GM19463 (cell line): ENCODE results near the gene SPATA2L.
A peak's percentile ranks its signal among the peaks of the same experiment; 100 is the strongest.

ENCODE experiments used
- ATAC-seq: cut with Tn5 transposase; IDR thresholded peaks from one replicate; pipeline ENCODE4 v1.9.1; 2021; ENCODE audit warnings: mild to moderate bottlenecking, moderate library complexity; ENCODE audit not compliant: unreplicated experiment

The SPATA2L gene

DNA sequence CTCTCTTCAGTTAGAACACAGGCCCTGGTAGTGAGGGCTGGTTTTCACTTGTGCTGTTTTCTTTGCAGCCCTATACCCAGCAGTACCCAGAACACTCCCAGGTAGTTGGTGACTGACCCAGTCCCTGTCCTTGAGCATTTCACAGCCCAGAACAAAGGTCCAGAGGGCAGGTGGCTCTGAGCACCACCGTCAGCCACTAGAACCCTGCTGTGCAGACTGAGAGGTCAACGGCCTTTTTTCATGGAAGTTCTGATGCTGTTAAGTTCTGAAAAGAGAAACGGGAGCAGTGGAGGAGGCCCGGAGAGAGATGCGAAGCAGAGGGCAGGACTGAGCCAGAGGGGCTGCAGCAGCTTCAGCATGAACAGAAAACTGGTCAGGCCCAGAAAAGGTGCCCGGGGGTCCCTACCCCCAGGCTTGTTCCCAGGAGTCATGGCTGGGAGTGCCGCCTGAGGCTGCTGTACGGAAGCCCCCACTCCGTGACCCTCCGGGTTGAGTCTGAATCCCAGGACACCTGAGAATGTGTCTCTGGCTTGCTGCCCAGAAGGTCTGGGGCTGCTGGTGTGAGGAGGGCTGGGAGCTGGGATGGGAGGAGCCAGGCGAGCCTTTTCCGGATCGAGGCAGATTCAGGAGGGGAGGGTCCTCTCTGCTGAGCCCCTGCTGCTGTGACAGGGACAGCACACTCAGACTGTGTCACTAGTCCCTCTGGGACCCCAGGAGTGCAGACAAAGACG lies 28.5 kb upstream of the SPATA2L start:
- ATAC-seq: no peak

DNA sequence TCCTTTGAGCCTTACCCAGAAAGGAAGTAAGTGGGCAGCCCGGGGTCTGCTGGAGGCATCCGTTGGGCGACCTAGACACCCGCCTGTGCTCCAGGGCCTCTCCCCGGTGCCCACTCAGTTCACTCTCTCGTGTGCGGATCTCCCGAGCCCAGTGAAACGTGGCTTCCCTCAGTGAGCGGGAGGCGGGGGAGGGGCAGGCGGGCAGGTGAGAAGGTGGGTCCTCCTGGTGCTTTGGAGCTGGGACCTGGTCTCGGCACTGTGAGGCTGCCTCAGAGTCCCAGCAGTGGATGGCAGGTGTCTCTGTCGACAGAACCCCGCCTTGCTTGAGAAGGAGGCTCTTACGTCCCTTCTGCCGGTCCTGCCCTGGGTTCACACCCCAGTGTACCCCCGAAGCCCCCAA lies 27.8 kb upstream of the SPATA2L start:
- no peak for ATAC-seq

DNA sequence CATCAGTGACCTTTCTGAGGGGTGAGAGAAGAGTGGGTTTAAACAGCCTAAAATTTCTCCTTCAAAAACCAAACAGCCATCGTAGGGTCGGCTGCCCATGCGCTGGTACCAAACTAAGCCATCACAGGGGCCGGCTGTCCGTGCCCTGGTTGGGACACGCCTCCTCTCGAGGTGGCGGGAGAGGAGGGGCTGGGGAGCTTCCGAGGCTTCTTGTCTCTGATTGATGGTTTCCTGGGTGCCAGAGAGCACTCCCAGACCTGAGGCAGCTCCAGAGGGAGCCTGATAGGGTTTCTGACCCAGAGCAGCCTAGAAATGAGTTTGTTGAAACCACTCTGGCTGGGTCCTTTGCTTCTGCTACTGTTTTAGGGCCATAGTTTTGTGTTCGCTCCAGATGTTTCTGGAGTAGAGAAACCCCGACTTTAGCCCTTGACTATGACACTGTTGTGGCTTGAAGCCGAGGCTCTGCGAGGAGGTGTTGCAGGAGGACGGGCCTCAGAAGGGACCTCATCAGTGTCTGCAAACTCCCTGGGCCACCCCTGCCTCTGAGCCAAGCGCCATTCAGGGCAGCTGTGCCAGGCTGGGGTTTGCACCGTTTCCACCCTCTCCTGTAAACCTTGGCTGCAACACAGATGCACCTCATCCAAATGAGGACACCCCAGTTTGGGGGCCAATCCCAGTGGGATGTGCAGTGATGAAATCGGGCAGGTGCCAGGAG lies 26.1 kb upstream of the SPATA2L start:
- no peak for ATAC-seq

DNA sequence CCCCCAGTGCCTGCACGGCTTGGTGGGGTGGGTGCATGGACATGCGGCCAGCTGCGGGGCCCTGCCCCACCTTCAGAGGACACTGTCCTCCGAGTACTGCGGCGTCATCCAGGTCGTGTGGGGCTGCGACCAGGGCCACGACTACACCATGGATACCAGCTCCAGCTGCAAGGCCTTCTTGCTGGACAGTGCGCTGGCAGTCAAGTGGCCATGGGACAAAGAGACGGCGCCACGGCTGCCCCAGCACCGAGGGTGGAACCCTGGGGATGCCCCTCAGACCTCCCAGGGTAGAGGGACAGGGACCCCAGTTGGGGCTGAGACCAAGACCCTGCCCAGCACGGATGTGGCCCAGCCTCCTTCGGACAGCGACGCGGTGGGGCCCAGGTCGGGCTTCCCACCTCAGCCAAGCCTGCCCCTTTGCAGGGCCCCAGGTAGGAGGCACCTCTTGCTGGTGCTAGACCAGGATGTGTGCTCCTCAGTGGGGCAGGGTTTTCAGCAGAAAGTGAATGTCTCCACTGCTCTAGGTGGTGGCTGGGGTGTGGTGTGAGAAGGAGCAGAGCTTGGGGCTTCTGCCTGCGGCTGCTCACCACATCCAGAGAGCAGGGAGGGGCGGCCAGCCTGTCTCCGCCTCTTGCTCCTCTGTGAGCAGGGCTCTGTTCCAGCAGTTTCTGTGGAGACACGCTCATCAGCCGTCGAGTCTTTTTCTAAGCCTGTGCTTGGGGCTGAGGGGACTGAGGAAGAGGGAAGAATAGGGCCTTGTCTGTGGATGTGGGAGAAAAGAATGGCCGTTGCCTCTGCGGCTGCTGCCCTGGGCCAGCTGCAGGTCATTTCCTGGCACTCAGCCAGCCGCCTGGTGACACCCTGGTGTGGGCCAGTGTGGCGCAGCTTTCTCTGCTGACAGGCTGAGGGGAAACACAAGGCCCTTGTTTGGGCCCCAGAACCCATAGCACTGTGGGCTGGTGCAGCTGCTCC lies 22.1 kb upstream of the SPATA2L start:
- no peak for ATAC-seq

DNA sequence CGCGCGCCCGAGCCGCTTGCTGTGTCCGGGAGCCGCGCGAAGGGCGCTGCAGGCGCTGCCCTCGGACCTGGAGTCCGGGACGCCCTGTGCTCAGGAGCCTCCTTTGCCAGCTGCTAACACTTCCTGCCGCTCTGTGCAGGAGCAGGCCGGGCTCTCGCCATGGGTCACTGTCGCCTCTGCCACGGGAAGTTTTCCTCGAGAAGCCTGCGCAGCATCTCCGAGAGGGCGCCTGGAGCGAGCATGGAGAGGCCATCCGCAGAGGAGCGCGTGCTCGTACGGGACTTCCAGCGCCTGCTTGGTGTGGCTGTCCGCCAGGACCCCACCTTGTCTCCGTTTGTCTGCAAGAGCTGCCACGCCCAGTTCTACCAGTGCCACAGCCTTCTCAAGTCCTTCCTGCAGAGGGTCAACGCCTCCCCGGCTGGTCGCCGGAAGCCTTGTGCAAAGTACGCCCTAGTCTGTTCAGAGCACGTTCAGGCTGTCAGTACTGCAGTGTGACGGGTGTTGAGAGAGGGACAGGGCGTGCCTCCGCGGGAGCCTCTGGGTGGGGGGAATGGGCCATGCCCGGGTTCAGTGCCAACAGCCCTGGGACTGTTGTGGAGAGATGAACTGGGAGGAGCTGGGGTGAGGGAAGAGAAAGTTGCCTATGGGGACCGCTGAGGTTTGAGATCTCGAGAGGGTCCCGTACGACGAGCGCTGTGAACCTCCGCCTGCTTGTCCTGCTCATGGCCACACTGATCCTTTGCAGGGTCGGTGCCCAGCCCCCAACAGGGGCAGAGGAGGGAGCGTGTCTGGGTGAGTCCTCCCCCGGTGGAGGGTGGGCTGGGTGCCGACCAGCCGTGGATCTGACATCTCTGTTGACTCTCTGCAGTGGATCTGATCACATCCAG lies 21.1 kb upstream of the SPATA2L start:
- peak; percentile 3 for ATAC-seq

DNA sequence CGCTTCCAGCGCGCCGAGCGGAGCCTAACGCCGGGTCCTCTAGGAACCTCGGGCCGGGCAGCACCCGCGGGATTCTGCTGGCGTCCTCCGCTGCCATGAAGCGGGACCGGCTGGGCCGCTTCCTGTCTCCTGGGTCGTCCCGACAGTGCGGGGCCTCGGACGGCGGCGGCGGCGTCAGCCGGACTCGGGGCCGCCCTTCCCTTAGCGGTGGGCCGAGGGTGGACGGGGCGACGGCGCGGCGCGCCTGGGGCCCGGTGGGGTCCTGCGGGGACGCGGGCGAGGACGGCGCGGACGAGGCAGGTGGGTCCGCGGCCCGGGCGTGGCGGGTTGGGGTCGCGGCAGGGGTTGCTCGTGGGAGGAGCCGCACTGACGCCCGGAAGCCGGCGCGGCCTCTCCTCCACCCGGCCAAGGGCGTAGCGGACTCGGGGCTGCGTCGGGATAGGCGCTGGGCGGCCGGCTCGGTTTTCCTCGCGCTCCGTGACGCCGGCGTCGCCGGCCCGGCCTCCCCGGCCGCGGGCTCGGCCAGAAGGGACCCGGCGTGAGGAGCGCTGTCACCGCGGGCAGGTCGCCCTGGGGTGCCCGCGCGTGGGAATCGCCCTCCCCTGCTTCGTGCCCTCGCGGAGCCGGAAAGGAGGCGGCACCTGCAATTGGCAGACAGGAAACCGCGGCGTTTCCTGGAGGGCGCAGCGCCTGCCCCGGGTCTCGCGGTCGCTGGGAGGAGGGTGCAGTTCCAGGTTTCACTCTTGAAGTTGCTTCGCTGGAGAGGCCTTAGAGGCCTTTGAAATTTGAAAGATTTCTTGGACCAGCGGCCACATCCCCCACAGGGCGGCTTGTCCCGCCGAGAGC lies 20.3 kb upstream of the SPATA2L start:
- ATAC-seq: peak; percentile 37

DNA sequence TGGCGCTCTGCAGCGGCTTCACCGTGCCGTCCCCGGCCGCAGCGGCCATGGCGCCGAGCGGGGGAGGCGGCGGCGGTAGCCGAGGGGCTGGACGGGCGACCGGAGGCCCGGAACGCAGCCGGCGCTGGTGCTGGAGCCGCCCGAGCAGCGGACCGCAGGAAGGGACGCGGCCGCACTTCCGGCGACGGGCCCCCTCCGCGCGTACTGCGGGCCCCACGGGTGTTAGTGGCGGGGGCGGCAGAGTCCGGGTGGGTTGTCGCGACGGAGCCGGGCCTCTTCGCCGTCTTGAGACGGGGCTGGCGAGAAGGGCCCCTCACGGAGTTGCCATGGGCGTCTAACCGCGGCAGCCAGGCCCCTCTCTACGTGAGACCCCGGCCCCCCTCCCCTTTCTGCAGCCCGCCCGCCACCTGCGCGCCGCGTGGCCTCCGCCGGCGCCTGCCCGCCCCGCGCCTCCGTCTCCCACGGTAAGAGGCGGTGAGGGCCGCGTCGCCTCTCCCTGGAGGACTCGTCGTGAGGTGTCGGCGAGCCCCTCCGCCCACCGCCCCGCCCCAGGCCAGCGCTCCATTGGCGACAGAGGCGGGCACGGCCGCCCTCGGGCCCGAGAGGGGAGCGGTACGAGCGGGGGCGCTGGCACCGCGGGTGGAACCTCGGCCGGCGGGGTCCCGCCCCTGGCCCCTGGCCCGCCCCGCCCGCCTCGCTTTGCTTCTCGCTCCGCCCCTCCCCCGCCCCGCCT lies 19.5 kb upstream of the SPATA2L start, which contains the start of the genes VPS9D1 and ZNF276:
Gene VPS9D1 (minus strand): TSS at position 86 of the 733 bp plus-strand sequence. CDS start 37 bp downstream, at position 49.
Gene ZNF276 (plus strand): TSS at position 725 of the 733 bp plus-strand sequence. CDS start 104 bp downstream, outside the sequence.
- peak; percentile 54 for ATAC-seq

DNA sequence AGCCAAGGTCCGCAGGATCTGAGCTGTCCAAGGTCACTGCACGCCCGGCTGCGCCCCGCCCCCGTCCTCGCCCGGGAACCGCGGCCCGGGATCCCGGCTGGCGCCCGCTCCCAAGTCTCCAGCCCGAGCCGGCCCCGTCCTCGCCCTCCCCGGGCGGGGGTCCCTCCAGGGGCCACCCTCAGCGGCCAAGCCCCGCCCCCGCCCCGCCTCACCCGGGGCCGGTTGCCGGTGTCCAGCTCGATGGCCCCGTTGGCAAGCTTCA lies 19.0 kb upstream of the SPATA2L start:
- ATAC-seq: peak; percentile 12

DNA sequence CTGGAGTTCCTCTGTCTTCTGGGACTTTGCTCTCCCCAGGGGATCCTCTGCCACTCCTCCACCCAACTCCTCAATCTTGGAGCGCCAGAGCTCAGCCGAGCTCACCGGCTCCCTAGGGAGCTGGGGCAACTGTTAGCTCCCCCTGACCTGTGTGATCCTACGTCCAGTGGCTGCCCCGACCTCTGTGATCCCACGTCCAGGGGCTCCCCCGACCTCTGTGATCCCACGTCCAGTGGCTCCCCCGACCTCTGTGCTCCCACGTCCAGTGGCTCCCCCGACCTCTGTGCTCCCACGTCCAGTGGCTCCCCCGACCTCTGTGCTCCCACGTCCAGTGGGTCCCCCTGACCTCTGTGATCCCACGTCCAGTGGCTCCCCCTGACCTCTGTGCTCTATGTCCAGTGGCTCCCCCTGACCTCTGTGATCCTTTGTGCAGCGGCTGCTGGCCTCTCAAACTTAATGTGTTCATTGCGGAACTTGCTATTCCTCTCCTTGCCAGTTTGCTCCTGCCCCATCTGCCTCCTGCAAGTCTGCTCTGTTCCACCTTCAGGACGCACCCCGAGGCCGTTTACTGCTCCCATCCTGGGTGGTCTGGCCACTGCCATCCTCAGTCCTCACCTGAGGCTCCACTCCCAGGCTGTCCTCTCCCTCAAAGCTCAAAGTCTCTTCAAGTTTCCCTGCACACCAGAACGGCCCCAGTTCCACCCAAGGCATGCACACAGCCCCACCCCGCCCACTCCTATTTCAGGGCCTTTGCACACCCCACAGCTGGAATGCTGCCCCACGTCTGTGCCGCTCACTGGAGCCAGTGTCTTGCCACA lies 16.4 kb upstream of the SPATA2L start:
- no peak for ATAC-seq

DNA sequence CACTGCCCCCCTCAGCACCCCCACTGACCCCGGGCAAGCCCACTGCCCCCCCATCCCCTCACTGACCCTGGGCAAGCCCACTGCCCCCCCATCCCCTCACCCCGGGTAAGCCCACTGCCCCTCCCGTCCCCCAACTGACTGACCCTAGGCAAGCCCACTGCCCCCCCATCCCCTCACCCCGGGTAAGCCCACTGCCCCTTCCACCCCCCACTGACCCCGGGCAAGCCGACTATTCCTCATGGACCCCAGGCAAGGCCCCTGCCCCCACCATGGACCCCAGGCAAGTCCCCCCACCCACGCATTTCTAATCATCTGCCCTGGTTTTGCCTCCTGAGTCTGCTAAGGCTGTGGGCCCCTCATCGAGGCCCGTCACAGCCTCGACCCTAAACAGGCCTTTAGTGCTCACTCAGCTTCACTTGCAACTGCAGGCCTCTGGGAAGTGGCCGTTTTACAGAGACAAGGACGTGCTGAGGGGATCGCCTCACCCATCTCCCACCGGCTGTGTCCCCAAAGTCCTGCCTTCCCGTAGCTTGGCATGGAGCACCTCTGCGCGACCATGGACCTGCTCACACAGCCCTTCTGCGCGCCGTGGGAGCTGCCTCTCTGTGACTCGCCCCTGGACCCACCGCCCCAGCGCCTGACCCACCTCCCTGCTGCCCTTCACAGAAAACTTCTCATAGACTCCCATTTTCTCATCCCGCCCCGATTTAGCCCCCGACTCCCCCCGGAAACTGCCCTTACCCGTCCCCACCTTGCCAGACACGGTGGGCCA lies 15.6 kb upstream of the SPATA2L start:
- no peak for ATAC-seq

DNA sequence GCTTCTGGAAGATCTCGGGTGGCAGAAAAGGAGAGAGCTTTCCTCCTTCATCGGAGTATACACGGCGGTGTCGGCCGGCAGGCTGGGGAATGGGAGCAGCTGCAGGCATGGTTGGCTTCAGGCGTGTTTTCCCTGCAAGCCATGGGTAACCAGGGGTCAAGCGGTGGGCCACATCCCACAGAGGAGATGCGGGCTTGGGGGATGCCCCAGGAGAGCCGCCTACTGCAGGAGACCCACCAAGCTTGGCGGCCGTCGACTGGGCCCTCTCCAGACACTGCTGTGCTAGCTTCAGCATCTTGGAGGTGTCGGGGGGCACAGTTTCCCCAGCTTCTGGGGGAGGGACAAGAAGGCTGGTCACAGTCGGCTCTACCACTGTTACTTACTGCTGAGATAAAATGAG lies 15.0 kb upstream of the SPATA2L start:
- no peak for ATAC-seq

DNA sequence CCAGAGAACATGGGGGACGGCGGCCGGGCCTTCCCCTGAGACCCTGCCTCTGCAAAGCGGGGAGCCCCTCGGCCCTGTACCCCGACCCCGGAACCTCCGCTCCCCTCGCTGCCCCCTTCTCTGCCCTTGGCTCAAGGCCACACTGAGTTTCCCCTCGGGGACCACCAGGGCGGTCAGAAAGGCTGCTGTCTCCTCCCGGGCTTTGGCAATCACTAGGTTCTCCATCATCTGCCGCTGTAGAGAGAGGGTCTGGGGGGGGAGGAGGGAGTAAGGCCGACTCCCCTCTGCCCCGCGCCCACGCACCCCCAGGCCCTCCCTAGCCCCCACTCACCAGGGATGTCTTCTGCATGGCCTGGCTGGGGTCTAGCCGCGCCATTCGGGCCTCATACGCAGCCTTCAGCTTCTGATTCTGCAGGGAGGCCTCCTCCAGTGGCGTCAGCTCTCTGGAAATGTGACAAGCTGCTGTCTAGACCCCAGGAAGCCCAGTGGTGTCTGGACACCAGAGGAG lies 10.8 kb upstream of the SPATA2L start:
- ATAC-seq: no peak

DNA sequence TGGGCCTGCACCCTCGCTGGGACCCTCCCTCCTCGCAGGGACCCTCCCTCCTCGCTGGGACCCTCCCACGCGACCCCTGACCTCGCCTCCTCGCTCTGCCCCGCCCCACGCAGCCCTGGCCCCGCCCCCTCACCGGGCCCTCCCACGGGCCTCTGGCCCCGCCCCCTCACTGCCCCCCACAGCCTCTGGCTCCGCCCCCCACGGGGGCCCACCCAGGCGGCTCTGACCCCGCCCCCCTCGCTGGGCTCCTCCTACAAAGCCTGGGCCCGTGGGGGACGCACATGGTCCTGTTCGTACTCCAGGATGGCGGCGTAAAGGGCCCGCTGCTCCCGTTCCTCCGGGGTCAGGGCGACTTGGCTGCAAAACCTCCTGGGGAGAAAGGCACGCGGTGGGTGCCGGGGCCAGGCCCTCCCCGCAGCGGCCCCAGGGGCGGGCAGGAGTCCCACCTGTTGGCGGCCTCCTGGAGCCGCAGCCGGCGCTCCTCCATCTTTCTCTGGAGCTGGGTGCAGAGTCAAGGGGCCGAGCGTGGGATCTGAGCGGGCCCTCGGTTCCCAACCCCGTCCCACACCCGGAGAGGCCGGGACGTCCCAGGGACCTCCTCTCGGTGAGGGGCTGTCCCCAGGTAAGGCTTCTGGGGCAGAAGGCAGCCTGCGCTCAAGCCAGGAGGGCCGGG lies 10.2 kb upstream of the SPATA2L start:
- no peak for ATAC-seq

DNA sequence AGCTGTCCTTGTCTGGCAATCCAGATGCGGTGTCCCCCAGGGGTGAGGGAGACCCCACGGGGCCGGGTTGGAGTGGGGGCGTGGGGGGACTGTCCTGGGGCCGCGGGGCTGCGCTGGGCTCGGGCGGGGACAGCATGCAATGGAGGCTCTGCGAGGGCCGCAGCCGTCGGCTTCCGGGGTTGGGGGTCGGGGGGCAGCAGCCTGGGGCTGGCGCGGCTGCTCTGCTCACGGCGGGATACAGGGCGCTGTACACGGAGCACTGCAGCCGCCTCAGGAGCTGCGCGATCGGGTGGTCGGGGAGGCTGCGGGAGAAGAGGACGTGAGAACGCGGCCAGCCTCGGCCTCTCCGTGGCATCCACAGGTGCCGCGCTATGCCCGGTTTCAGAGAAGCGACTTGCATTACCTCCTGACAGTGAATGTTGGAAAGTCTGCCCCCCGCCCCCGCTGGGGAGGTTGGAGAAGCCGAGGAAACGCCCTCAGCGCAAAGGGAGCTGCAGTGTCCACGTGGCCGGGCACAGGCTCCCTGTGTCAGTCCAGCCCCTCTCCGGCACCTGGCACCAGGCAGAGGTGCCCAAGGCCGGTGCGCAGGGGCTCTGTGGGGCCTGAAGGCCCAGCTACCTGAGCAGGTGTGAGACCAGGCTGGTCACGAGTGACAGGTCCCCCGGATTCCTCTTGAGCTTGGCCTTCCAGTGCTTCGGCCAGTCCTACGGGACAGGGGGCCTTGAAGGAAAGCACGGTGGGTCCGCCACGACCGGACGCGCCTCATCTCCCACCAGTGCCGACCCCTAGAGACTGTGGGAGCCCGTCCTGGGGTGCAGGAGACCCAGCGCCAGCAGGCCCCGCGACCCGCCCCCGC lies 9.4 kb upstream of the SPATA2L start:
- ATAC-seq: no peak

DNA sequence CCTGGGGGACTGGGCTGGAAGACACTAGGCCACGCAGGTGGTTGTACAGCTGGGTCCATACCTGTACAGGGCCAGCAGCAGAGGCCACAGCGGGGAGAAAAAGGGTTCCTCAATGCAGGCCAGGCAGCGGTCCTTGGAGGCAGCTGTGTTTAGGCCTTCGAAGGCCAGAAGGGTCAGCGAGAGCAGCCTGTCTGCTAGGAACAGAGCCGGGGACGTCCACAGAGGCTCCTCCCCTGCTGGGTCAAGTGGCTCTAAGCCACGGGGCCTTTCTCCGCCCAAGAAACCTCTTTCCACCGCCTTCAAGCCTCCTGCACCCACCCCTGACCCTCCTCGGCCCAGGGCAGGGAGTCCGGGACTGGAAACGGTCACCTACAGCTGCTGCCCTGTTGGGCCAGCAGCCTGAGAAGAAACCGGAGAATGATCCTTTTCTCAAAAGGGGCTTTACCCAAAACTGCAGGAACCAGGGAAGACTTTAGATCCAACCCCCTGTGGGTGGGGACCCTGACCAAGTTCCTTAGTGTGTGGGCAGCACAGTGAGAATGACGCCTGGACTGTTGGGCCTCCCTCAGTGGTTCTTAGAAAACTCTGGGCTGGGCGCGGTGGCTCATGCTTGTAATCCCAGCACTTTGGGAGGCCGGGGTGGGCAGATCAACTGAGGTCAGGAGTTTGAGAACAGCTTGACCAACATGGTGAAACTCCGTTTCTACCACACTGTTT lies 8.4 kb upstream of the SPATA2L start:
- ATAC-seq: no peak
